ENCODE data around the gene PAX5.

GRCh38 chr9:36924071-36924470 is 110.0 kb downstream of the PAX5 start:
- TF ChIP-seq CTCF (IDR thresholded peaks at IDR 0.05) (no peak), POLR2A (IDR thresholded peaks at IDR 0.05) (no peak)

Data from uterus (tissue), 2 donors.